OCI-LY7 (cell line): ENCODE results near the gene WWOX.

Experiments used
- CTCF ChIP-seq: fragments of 200-600 bp; sonication (generic); conservative IDR thresholded peaks from 2 replicates; pipeline ENCODE4 v1.5.1; 2014; ENCODE audit warnings: mild to moderate bottlenecking, antibody characterized with exemption, low read length, moderate library complexity, mixed read lengths
- EZH2phosphoT487 ChIP-seq: fragments of 200-600 bp; sonication (generic); IDR thresholded peaks from 2 replicates; pipeline ENCODE4 v1.6.1; 2018; ENCODE audit warnings: low read depth, borderline replicate concordance, mild to moderate bottlenecking, mixed run types, antibody characterized with exemption, low read length, moderate library complexity, mixed read lengths

DNA sequence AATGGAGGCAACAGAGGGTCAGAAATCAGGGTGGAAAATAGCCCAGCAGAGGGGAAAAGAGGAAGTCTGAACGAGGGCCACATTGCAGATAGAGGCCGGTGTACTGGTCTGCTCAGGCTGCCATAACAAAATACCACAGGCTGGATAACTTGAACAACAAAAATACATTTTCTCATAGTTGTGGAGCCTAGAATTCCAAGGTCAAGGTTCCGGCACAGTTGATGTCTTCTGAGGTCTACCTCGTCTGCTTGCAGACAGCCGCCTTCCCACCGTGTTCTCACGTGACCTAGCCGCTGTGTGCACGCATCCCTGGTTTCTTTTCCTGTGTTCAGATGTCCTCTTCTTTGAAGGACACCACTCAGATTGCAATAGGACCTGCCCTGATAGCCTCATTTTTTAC is 249.4 kb downstream of the WWOX start:
- TF ChIP-seq CTCF (no peak), EZH2phosphoT487 (no peak)
